HG03280 (cell line): ENCODE data around the gene COL18A1.
"Not testable (repeated sequence)": the region's sequence is repeated elsewhere in the genome, so short reads cannot be mapped to it uniquely, and the experiment has no call there.

Experiments used
- ATAC-seq: cut with Tn5 transposase; IDR thresholded peaks from one replicate; pipeline ENCODE4 v1.9.1; 2021; ENCODE audit warnings: mild to moderate bottlenecking, moderate library complexity; ENCODE audit not compliant: unreplicated experiment

COL18A1 gene

GRCh38 chr21:45513741-45514310, 108.9 kb downstream of the COL18A1 start:
- no peak for ATAC-seq

- no peak for ATAC-seq
These were observed 109.5 kb downstream of the COL18A1 start for GRCh38 chr21:45514311-45515021.

GRCh38 chr21:45515241-45516061, 110.5 kb downstream of the COL18A1 start:
- no peak for ATAC-seq

- no peak for ATAC-seq
These were observed 111.2 kb downstream of the COL18A1 start for GRCh38 chr21:45516071-45516670.

- ATAC-seq = no peak
These were observed 111.7 kb downstream of the COL18A1 start for GRCh38 chr21:45516671-45517151.

- no peak for ATAC-seq
These were observed 112.5 kb downstream of the COL18A1 start for GRCh38 chr21:45517249-45518065.

- no peak for ATAC-seq
These were observed 113.8 kb downstream of the COL18A1 start for GRCh38 chr21:45518742-45519141.

- ATAC-seq = no peak
These were observed 114.2 kb downstream of the COL18A1 start for GRCh38 chr21:45519182-45519581.

- no peak for ATAC-seq
These were observed 116.3 kb downstream of the COL18A1 start for GRCh38 chr21:45521241-45521640.

GRCh38 chr21:45522381-45522780, 117.4 kb downstream of the COL18A1 start:
- no peak for ATAC-seq

GRCh38 chr21:45522986-45523385, 118.0 kb downstream of the COL18A1 start:
- no peak for ATAC-seq

- ATAC-seq = no peak
These were observed 118.6 kb downstream of the COL18A1 start for GRCh38 chr21:45523411-45524101.

- no peak for ATAC-seq
These were observed 119.8 kb downstream of the COL18A1 start for GRCh38 chr21:45524756-45525152.

GRCh38 chr21:45525153-45525909, 120.4 kb downstream of the COL18A1 start:
- no peak for ATAC-seq

- ATAC-seq = no peak
These were observed 120.9 kb downstream of the COL18A1 start for GRCh38 chr21:45525910-45526306.

- ATAC-seq = not testable (repeated sequence)
These were observed 122.4 kb downstream of the COL18A1 start for GRCh38 chr21:45527151-45527999.

- ATAC-seq = no peak
These were observed 123.2 kb downstream of the COL18A1 start for GRCh38 chr21:45528028-45528705.
